ENCODE results near the gene TRIML2.

DNA sequence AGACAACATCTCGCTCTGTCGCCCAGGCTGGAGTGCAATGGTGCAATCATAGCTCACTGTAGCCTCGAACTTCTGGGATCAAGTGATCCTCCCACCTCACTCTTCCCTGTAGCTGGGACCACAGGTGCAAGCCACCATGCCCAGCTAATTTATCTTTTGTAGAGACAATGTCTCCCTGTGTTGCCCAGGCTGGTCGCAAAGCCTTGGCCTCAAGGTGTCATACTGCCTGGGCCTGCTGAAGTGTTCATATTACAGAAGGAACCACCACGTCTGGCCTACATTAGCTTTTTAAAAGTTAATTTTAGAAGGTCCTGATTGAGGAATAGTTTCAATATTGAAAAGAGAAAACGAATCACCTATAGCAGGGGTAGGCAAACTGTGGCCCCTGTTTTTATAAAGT, 22.5 kb downstream of the TRIML2 start:
- TF ChIP-seq, protein P1, sequence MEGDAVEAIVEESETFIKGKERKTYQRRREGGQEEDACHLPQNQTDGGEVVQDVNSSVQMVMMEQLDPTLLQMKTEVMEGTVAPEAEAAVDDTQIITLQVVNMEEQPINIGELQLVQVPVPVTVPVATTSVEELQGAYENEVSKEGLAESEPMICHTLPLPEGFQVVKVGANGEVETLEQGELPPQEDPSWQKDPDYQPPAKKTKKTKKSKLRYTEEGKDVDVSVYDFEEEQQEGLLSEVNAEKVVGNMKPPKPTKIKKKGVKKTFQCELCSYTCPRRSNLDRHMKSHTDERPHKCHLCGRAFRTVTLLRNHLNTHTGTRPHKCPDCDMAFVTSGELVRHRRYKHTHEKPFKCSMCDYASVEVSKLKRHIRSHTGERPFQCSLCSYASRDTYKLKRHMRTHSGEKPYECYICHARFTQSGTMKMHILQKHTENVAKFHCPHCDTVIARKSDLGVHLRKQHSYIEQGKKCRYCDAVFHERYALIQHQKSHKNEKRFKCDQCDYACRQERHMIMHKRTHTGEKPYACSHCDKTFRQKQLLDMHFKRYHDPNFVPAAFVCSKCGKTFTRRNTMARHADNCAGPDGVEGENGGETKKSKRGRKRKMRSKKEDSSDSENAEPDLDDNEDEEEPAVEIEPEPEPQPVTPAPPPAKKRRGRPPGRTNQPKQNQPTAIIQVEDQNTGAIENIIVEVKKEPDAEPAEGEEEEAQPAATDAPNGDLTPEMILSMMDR (IDR thresholded peaks at IDR 0.05): no peak
- no peak for TF ChIP-seq POLR2A (IDR thresholded peaks at IDR 0.05)
